Transverse colon (tissue), 4 donors: Measurements from ENCODE around the gene NAT14. TPM values are rescaled to one million over a fixed set of nuclear protein-coding genes. Genes with fewer than 3 reads are reported as not detected.
A peak's percentile ranks its signal among the peaks of the same experiment; 100 is the strongest.

Source experiments
- DNase-seq: peaks from one replicate; pipeline ENCODE4 v3.0.0-alpha.2; 2019
- H3K27ac ChIP-seq, 4 donors: fragments of 200-600 bp; sonication (generic); 2 replicates each; pipeline ENCODE4 v1.5.1; 2016 to 2018; ENCODE audit warnings: inconsistent platforms in 4 of 4
- H3K27me3 ChIP-seq: fragments of 200-600 bp; sonication (generic); 2 replicates; pipeline ENCODE4 v1.5.1; 2017; ENCODE audit warnings: inconsistent platforms
- H3K36me3 ChIP-seq, 4 donors: fragments of 200-600 bp; sonication (generic); 2 replicates each; pipeline ENCODE4 v1.5.1; 2017 to 2019; ENCODE audit warnings: inconsistent platforms in 4 of 4
- H3K4me1 ChIP-seq, 4 donors: fragments of 200-600 bp; sonication (generic); 2 replicates each; pipeline ENCODE4 v1.5.1; 2017 to 2020; ENCODE audit warnings: inconsistent platforms in 4 of 4
- H3K4me3 ChIP-seq, 4 donors: fragments of 200-600 bp; sonication (generic); 1 replicate in 1 of 4; 2 replicates in 3 of 4; pipeline versions ENCODE4 v1.5.1 to v1.6.1; 2017 to 2019; ENCODE audit warnings: inconsistent platforms in 4 of 4
- H3K9me3 ChIP-seq, 2 donors: fragments of 200-600 bp; sonication (generic); 2 replicates each; pipeline ENCODE4 v1.5.1; 2017 to 2019; ENCODE audit warnings: inconsistent platforms in 2 of 2
- EP300 ChIP-seq: sonication (generic); formaldehyde crosslinking; IDR thresholded peaks from one replicate; pipeline ENCODE4 v1.6.1; 2017; ENCODE audit warnings: antibody characterized with exemption, low read depth
- POLR2A ChIP-seq: fragments of 450-650 bp; IDR thresholded peaks from one replicate; pipeline ENCODE4 v1.6.1; 2016; ENCODE audit warnings: antibody characterized with exemption, mild to moderate bottlenecking, moderate library complexity
- POLR2AphosphoS5 ChIP-seq, 3 donors: sonication (generic); formaldehyde crosslinking; IDR thresholded peaks; one replicate each; pipeline ENCODE4 v1.6.1; 2016; ENCODE audit warnings: antibody characterized with exemption in 3 of 3
- WGBS, 2 donors: methylation state at CpG; one replicate each; pipeline ENCODE4 v1.1.5; 2018; ENCODE audit warnings: low coverage in 1 of 2; 5-methylcytosine and 5-hydroxymethylcytosine counted together
- in situ Hi-C, 4 donors: fragments of 200-750 bp; cut with MboI; loops; one replicate each; pipeline versions ENCODE4 v1.15.0 to v1.15.1; 2017; ENCODE audit warnings: low sequenced_read_pairs in 3 of 4, low pct_ligation_motif_present in 1 of 4, low pct_unique_long_range_greater_than_20kb in 1 of 4
- intact Hi-C: fragments of 100-400 bp; cut with DNase I; formaldehyde crosslinking; loops from one replicate; pipeline ENCODE4 v1.15.1; 2023; ENCODE audit warnings: low total_unique reads
- total RNA-seq, 4 donors: library from RNA; depleted of rRNA; stranded (reverse); fragments of >200 nt; gene quantifications; one replicate each; pipeline ENCODE4 v1.1.0, GENCODE V29; 2016
- TF ChIP-seq, protein P1 (sequence below), 5 experiments: fragments of 200-600 bp in 3 of 5; fragments of 450-650 bp in 2 of 5; sonication (generic) in 3 of 5; IDR thresholded peaks; 1 replicate in 2 of 5; 2 replicates in 3 of 5; pipeline ENCODE4 v1.5.1; 2016 to 2017; ENCODE audit warnings: antibody characterized with exemption in 5 of 5, inconsistent platforms in 3 of 5, mild to moderate bottlenecking in 2 of 5, moderate library complexity in 1 of 5

The NAT14 gene
- total RNA-seq, 4 donors from 2014 or later = 2.1 to 2.7 TPM; not detected in 2

DNA sequence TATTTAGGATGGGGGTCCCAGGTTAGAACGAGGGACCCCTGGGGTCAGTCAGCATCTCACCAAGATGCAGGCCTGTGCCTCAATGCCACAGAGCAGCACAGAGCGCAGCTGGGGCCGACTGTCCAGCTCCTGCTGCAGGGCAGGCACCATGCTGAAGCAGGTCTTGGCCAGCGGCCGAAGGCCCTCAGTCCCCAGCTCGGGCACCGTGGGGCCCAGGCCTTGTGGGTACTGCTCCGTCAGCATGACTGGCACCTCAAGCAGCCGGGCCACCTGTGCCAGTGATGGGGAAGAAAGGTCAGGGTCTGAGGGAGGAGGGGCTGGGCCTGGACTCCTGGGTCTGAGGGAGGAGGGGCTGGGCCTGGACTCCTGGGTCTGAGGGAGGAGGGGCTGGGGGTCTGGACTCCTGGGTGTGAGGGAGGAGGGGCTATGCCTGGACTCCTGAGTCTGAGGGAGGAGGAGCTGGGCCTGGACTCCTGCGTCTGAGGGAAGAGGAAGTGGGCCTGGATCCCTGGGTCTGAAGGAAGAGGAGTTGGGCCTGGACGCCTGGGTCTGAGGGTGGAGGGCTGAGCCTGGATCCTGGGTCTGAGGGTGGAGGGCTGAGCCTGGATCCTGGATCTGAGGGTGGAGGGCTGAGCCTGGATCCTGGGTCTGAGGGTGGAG lies 29.3 kb upstream of the NAT14 start:
- TF ChIP-seq, protein P1, sequence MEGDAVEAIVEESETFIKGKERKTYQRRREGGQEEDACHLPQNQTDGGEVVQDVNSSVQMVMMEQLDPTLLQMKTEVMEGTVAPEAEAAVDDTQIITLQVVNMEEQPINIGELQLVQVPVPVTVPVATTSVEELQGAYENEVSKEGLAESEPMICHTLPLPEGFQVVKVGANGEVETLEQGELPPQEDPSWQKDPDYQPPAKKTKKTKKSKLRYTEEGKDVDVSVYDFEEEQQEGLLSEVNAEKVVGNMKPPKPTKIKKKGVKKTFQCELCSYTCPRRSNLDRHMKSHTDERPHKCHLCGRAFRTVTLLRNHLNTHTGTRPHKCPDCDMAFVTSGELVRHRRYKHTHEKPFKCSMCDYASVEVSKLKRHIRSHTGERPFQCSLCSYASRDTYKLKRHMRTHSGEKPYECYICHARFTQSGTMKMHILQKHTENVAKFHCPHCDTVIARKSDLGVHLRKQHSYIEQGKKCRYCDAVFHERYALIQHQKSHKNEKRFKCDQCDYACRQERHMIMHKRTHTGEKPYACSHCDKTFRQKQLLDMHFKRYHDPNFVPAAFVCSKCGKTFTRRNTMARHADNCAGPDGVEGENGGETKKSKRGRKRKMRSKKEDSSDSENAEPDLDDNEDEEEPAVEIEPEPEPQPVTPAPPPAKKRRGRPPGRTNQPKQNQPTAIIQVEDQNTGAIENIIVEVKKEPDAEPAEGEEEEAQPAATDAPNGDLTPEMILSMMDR (IDR thresholded peaks at IDR 0.05) = no peak
- no peak for TF ChIP-seq POLR2AphosphoS5 (IDR thresholded peaks at IDR 0.05)
- DNase-seq = no peak
- H3K4me1 ChIP-seq = peaks cover 9 to 33% (median 25%) of the 10 kb centered on the region in 4 donors
- intact Hi-C loops (no loop called here), in situ Hi-C loops (no loop called here)
- H3K27me3 ChIP-seq = peaks cover 23% of the 10 kb centered on the region
- 87 to 89% methylated on average over 3 to 11 of the region's 11 CpGs for WGBS, 2 donors
- H3K36me3 ChIP-seq = no peaks in the 10 kb centered on the region
- H3K9me3 ChIP-seq = no peaks in the 10 kb centered on the region
- no peak overlapping the region for H3K27ac ChIP-seq
- H3K4me3 ChIP-seq = no peak overlapping the region

DNA sequence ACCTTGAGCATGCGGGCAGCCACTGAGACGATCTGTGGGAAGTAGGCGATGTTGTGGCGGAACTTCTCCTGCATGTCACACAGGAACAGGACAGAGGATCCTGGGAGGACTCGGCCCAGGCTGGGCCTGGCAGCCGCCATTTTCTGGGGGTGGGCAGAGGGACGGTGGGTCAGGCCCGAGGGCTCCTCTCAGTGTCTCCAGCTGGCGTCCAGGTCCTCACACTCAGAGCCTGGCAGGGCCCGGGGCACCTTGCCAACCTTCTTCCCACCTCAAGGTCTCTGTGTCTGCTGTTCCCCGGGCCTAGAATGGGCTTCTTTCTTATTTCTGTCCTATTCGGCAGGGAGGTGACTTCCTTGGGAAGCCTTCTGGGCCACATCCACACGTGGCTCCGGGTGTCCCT lies 28.6 kb upstream of the NAT14 start:
- Histone ChIP-seq H3K9me3 (no peaks in the 10 kb centered on the region), H3K36me3 (no peaks in the 10 kb centered on the region), H3K27ac (no peak overlapping the region), H3K4me3 (no peak overlapping the region), H3K4me1 (peaks cover 12 to 35% (median 27%) of the 10 kb centered on the region in 4 donors), H3K27me3 (peaks cover 16% of the 10 kb centered on the region)
- intact Hi-C loops (no loop called here), in situ Hi-C loops (no loop called here)
- 92% methylated on average over 14 of the region's 14 CpGs; no CpG with 5 or more reads in 1 of the 2 donors for WGBS, 2 donors
- DNase-seq = no peak
- TF ChIP-seq, protein P1 (IDR thresholded peaks at IDR 0.05) = no peak
- TF ChIP-seq EP300 (no peak), POLR2A (no peak), POLR2AphosphoS5 (IDR thresholded peaks at IDR 0.05) (no peak)

- Histone ChIP-seq H3K27ac (no peak overlapping the region), H3K9me3 (no peaks in the 10 kb centered on the region), H3K4me1 (peaks cover 6 to 28% (median 20%) of the 10 kb centered on the region in 4 donors), H3K4me3 (no peak overlapping the region), H3K27me3 (peaks cover under 1% of the 10 kb centered on the region), H3K36me3 (no peaks in the 10 kb centered on the region)
- intact Hi-C loops (no loop called here), in situ Hi-C loops (no loop called here)
- 78 to 84% methylated on average over 7 to 16 of the region's 16 CpGs for WGBS, 2 donors
- no peak for DNase-seq
- TF ChIP-seq, protein P1 (IDR thresholded peaks at IDR 0.05) = no peak
- TF ChIP-seq EP300 = no peak
- TF ChIP-seq POLR2A = no peak
- no peak for TF ChIP-seq POLR2AphosphoS5 (IDR thresholded peaks at IDR 0.05)
Measured at GRCh38 chr19:55457683-55458457, 27.1 kb upstream of the NAT14 start.

- intact Hi-C loops = no loop called here
- TF ChIP-seq, protein P1 (IDR thresholded peaks at IDR 0.05) = no peak
- TF ChIP-seq EP300 (no peak), POLR2A (no peak), POLR2AphosphoS5 (IDR thresholded peaks at IDR 0.05) (no peak)
- DNase-seq = no peak
- 58 to 78% methylated on average over 2 to 8 of the region's 8 CpGs for WGBS, 2 donors
- in situ Hi-C loops = no loop called here
- Histone ChIP-seq H3K27ac (peak overlapping the region; percentile 91 to 98 (median 96)), H3K27me3 (no peaks in the 10 kb centered on the region), H3K9me3 (no peaks in the 10 kb centered on the region), H3K4me1 (peaks cover 6 to 28% (median 20%) of the 10 kb centered on the region in 4 donors), H3K36me3 (no peaks in the 10 kb centered on the region), H3K4me3 (no peak overlapping the region)
Measured at GRCh38 chr19:55459551-55459949, 25.4 kb upstream of the NAT14 start.
